ENCODE results near the gene NFYB.
A peak's percentile ranks its signal among the peaks of the same experiment; 100 is the strongest.
"Not testable (repeated sequence)": the region's sequence is repeated elsewhere in the genome, so short reads cannot be mapped to it uniquely, and the experiment has no call there.

NFYB gene

DNA sequence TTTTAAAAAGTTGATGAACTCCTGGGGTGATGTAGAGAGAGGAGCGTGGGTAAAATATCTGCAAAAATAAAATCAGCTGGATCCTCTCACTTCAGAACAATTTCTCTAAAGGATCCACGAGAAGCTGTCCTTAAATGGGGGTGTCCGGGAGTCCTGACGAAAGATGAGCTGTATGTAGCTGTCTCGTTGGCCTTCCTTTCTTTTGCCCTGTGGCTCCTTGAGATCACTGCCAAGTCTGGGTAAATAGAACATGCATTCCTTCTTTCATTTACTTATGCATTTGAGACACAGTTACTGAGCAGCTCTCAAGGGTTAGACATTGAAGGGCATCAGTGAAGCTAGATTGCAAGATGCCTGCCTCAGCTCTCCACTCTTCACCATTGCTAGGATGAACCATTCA is 42.4 kb upstream of the NFYB start:
- DNase-seq (ENCODE audit: low read depth), result no peak
- no peak overlapping the region for H3K4me3 ChIP-seq (ENCODE audit: low read depth, low read length)
- TF ChIP-seq, protein P1, sequence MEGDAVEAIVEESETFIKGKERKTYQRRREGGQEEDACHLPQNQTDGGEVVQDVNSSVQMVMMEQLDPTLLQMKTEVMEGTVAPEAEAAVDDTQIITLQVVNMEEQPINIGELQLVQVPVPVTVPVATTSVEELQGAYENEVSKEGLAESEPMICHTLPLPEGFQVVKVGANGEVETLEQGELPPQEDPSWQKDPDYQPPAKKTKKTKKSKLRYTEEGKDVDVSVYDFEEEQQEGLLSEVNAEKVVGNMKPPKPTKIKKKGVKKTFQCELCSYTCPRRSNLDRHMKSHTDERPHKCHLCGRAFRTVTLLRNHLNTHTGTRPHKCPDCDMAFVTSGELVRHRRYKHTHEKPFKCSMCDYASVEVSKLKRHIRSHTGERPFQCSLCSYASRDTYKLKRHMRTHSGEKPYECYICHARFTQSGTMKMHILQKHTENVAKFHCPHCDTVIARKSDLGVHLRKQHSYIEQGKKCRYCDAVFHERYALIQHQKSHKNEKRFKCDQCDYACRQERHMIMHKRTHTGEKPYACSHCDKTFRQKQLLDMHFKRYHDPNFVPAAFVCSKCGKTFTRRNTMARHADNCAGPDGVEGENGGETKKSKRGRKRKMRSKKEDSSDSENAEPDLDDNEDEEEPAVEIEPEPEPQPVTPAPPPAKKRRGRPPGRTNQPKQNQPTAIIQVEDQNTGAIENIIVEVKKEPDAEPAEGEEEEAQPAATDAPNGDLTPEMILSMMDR (IDR thresholded peaks at IDR 0.05; ENCODE audit: insufficient read depth, low read depth, low read length, missing control alignments), result no peak

DNA sequence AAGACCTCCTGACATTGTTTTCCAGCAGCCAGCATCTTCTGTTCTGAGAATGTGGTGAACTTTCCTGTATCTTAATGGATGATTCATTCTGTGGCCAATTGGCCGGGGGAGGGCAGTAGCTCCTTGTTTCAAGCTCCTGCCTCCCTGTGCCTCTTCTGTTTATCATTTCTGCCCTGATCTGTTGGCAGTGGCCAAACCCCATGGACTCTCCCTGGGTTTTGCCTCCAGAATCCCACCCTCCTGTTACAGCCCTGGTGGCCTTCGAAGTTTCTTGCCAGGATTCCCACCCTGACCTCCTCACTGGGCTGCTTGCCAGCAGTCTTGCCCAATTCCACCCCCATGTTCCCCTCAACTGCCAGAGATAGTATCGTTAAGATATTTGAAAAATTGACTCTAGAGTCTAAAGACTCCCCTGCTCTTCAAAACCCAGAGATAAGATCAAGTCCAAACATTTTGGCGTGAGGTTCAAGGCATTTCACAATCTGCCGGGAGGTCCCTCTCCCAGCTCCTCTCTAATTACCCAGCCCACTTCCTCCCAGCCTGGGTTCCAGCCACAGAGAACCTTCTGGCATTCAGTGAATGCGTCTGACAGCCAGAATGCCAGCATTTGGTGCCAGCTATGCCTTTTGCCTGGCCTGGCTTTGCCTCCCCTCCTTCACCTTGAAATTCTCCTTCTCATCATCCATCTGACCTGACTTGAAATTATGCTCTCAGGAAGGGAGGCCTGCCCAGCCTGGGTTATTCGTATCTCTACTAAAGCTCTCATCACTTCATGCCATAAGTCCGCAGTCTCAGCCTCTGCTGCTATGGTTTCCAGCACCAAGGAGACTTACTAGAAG is 39.9 kb upstream of the NFYB start:
- H3K4me3 ChIP-seq (ENCODE audit: low read depth, low read length), result no peak overlapping the region
- DNase-seq (ENCODE audit: low read depth), result no peak

DNA sequence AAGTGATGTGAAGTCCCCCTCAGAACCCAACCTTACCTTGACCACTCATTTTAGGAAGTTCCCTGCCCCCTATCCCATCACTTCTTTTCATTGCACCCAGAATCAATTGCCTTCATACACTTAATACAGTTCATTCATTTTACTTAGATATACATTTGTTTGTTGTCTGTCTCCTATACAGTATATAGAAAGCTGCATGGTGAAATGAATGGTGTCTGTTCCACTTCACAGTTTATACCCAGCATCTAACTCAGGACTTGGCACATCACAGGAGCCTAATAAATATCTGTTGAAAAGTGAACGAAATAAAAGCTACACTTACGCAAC is 39.3 kb upstream of the NFYB start:
- DNase-seq (ENCODE audit: low read depth), result no peak
- no peak overlapping the region for H3K4me3 ChIP-seq (ENCODE audit: low read depth, low read length)
- TF ChIP-seq, protein P1 (IDR thresholded peaks at IDR 0.05; ENCODE audit: insufficient read depth, low read depth, low read length, missing control alignments), result no peak

More for the DNA sequence above, 39.9 kb upstream of the NFYB start:
- TF ChIP-seq, protein P1 (IDR thresholded peaks at IDR 0.05; ENCODE audit: insufficient read depth, low read depth, low read length, missing control alignments), result peak; percentile 1

DNA sequence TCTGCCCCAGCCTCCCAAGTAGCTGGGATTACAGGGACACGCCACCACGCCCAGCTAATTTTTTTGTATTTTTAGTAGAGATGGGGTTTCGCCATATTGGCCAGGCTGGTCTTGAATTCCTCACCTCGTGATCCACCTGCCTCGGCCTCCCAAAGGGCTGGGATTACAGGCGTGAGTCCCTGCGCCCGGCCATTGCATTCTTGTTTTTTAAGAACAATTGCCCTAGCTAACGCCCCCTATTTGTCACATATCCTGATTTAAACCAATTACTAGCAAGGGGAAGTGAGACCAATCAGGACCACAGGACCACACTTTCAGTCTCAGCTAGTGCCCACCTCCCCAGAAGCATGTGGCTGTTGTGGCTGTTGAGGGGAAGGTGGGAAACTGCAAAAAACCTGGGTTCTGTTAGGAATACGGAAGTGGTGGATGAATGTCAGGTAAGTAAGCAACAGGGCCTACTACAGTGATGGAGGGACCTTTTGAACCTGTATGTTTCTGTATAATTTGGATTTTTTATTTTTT is 37.8 kb upstream of the NFYB start:
- TF ChIP-seq, protein P1 (IDR thresholded peaks at IDR 0.05; ENCODE audit: insufficient read depth, low read depth, low read length, missing control alignments), result no peak
- DNase-seq (ENCODE audit: low read depth), result peak; percentile 31
- H3K4me3 ChIP-seq (ENCODE audit: low read depth, low read length), result no peak overlapping the region

DNA sequence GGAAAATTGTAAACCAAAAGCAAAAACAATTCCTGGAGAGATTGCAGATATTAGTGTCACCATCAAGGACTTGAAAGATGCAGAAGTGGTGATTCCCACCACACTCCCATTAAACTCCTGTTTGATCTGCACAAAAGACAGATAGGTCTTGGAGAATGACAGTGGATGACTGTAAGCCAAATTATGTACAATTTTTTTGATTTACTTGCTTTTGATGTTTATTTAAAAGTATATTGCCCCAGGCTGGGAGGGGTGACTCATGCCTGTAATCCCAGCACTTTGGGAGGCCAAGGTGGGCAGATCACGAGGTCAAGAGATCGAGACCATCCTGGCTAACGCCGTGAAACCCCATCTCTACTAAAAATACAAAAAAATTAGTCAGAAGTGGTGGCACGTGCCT is 35.8 kb upstream of the NFYB start:
- DNase-seq (ENCODE audit: low read depth); H3K4me3 ChIP-seq (ENCODE audit: low read depth, low read length): not testable (repeated sequence)

DNA sequence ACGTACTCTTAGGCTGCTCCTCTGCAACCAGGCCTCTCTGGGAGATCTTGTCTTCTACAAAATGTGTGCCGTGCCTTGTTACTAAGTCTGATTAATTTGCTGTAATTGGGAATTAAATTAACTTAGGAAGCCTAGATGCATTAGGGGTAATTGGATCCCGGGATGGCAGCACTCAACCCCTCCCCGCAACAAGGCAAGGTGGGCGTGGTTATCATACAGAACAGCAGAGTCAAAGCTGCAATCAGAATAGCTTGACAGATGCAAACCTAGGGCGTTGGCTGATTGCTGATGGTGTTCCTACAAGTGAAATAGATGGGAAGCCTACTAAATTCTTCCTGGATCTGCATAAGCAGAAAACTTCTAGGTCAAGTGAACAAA is 34.5 kb upstream of the NFYB start:
- no peak overlapping the region for H3K4me3 ChIP-seq (ENCODE audit: low read depth, low read length)
- TF ChIP-seq, protein P1 (IDR thresholded peaks at IDR 0.05; ENCODE audit: insufficient read depth, low read depth, low read length, missing control alignments), result no peak
- no peak for DNase-seq (ENCODE audit: low read depth)

DNA sequence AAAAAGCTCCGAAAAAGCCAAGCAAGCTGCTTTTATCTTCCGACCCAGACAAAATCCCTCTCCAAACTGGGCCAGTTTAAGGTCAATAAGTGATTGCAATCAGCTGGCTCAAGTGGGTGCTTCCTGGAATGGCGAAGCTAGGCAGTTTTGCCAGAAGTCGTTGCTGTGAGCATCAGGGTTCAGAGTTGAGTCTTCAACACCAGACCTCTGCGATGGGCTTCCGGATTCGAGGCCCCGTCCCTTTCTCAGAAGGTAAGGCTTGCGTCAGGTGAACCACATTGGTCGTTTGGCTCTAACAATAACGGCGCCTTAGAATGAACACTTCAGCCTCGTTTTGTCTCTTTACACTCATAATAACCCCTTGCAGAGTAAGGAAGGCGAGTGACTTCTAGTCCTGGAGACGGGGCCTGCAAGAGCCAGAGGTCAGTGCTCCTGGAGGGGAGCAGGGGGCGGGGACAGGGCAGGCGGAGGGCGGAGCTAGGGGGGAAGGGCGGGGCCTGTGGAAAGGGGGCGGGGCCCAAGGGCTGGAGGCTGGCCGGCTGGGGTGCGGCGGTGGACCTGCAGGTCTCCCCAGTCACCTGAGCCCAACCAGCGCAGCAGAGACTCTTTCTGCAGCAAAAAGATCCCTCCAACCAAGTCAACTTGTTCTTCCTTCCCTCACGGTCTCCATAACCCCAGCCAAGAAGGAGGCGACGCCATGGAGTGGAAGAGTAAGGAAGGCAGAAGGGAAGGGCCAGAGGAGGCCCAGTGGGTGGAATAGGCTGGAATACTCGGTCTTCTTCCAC is 34.0 kb upstream of the NFYB start:
- no peak for DNase-seq (ENCODE audit: low read depth)
- TF ChIP-seq, protein P1 (IDR thresholded peaks at IDR 0.05; ENCODE audit: insufficient read depth, low read depth, low read length, missing control alignments), result no peak
- no peak overlapping the region for H3K4me3 ChIP-seq (ENCODE audit: low read depth, low read length)

Measured in GM12865 (cell line).